Brain microvascular endothelial cell (primary cell): ENCODE data around the gene CHTF18.

ENCODE experiments used
- DNase-seq: peaks from one replicate; pipeline ENCODE4 v3.0.0-alpha.2; 2020
- H3K27ac ChIP-seq: fragments of 250-450 bp; sonication (Bioruptor Pico); 2 replicates; pipeline ENCODE4 v1.5.1; 2020; ENCODE audit warnings: mild to moderate bottlenecking, moderate library complexity
- H3K27me3 ChIP-seq: fragments of 250-450 bp; sonication (Bioruptor Pico); replicated peaks from 2 replicates; pipeline ENCODE4 v1.5.1; 2020; ENCODE audit warnings: mild to moderate bottlenecking
- H3K36me3 ChIP-seq: fragments of 250-450 bp; sonication (Bioruptor Pico); replicated peaks from 2 replicates; pipeline ENCODE4 v1.5.1; 2020; ENCODE audit warnings: mild to moderate bottlenecking
- H3K4me3 ChIP-seq: 2 replicates; pipeline ENCODE4 v1.5.1; 2011; ENCODE audit warnings: low read depth, mild to moderate bottlenecking, control low read depth, low read length, moderate library complexity
- CTCF ChIP-seq: IDR thresholded peaks from 2 replicates; pipeline ENCODE4 v1.5.1; 2011; ENCODE audit warnings: low read depth, mild to moderate bottlenecking, moderate library complexity, low read length, control low read depth, inconsistent platforms; ENCODE audit errors: missing control alignments
- in situ Hi-C: cut with HindIII; loops from 2 replicates; pipeline ENCODE4 v1.10.0; 2017; ENCODE audit warnings: low sequenced_read_pairs, low pct_ligation_motif_present

CHTF18 gene

GRCh38 chr16:792221-792995 lies 4.0 kb downstream of the CHTF18 start:
- DNase-seq, result no peak
- in situ Hi-C loops, result no loop called here
- Histone ChIP-seq H3K27me3 (no peaks in the 10 kb centered on the region), H3K4me3 (no peak overlapping the region), H3K27ac (no peak overlapping the region), H3K36me3 (peaks cover 2% of the 10 kb centered on the region)
- TF ChIP-seq CTCF, result no peak

GRCh38 chr16:793414-793813 lies 5.0 kb downstream of the CHTF18 start:
- no peaks in the 10 kb centered on the region for H3K27me3 ChIP-seq
- no peaks in the 10 kb centered on the region for H3K36me3 ChIP-seq
- no peak overlapping the region for H3K4me3 ChIP-seq
- TF ChIP-seq CTCF, result no peak
- DNase-seq, result no peak
- in situ Hi-C loops, result no loop called here
- H3K27ac ChIP-seq, result no peak overlapping the region

DNA sequence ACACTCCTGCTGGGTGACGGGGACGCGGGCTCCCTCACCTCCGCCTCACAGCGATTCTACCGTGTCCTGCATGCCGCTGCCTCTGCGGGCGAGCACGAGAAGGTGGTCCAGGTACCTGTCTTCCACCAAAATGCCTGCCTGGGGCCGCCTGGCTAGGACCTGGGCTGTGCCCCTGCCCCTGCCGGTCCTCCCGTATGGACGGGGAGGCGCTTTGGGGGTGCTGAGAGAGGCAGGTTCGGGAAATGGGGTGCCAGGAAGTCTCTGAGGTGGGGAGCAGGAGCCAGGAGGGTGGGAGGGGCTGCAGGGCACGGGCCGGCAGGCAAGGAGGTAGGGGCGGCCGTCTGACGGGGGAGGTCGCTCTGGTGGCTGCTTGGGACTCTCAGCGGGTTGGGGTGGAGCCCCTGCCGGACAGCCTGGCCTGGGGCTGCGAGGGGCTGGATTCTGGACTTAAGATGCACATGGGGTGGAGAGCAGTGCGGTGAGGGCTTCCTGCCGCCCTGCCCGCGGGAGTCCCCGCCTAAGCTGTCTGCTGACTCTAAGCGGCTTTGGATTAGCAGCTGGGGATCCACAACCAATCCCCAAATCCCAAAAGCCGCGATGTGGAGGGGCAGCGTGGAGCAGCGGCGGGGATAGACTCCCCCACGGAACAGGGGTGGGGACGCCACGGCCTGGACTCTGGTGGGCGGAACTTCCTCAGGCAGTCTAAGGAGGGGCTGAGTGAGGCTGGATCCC lies 5.8 kb downstream of the CHTF18 start:
- no peak for DNase-seq
- no peak for TF ChIP-seq CTCF
- no peaks in the 10 kb centered on the region for H3K27me3 ChIP-seq
- no peak overlapping the region for H3K27ac ChIP-seq
- H3K36me3 ChIP-seq, result no peaks in the 10 kb centered on the region
- in situ Hi-C loops, result no loop called here
- H3K4me3 ChIP-seq, result no peak overlapping the region

DNA sequence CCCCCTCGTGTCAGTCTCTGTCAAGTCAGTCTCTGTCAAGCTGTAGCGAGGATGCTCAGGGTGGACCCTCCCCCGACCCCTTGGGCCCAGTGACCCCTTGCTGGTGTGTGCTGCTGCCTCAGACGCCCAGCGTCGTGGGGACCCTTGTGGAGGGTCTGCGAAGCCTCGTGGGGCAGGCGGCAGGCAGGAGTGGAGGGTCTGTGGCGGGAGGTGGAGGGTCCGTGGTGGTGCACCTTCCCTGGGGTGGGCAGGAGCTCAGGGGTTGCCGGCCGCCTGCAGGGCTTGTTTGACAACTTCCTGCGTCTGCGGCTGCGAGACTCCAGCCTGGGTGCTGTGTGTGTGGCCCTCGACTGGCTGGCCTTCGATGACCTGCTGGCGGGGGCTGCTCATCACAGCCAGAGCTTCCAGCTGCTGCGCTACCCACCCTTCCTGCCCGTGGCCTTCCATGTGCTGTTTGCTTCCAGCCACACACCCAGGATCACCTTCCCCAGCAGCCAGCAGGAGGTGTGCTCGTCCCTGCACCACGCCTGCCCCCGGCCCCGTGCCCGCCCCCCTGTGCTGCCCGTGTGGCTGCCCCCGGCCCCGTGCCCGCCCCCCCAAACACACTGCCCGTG lies 6.5 kb downstream of the CHTF18 start:
- in situ Hi-C loops, result no loop called here
- Histone ChIP-seq H3K27ac (no peak overlapping the region), H3K27me3 (peaks cover 2% of the 10 kb centered on the region), H3K36me3 (no peaks in the 10 kb centered on the region), H3K4me3 (no peak overlapping the region)
- DNase-seq, result no peak
- TF ChIP-seq CTCF, result no peak

DNA sequence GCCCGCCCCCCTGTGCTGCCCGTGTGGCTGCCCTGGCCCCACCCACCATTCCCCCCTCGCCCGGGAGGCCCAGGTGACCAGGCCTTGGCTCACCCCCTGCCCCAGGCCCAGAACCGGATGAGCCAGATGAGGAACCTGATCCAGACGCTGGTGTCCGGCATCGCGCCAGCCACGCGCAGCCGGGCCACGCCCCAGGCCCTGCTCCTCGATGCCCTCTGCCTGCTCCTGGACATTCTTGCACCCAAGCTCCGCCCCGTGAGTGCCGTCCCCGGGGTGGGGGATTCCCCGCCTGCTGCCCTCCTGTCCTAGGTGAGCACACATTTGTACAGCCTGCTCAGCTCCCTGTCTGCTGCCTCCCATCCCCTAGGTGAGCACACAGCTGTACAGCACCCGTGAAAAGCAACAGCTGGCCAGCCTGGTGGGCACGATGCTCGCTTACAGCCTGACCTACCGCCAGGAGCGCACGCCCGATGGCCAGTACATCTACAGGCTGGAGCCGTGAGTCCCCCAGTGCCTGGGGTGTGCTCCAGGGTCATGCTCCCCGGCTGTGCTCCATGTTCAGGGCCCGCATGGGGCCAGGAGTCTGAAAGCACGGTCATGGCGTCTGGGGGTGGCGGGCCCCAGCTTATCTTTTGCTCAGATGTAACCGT lies 7.3 kb downstream of the CHTF18 start:
- no peak overlapping the region for H3K4me3 ChIP-seq
- no peak for DNase-seq
- in situ Hi-C loops, result no loop called here
- H3K27me3 ChIP-seq, result peaks cover 9% of the 10 kb centered on the region
- H3K27ac ChIP-seq, result no peak overlapping the region
- no peaks in the 10 kb centered on the region for H3K36me3 ChIP-seq
- TF ChIP-seq CTCF, result no peak
